HG03045 (cell line): ENCODE data around the gene SUOX.
"Not testable (repeated sequence)": the region's sequence is repeated elsewhere in the genome, so short reads cannot be mapped to it uniquely, and the experiment has no call there.

Source experiments
- ATAC-seq: cut with Tn5 transposase; IDR thresholded peaks from one replicate; pipeline ENCODE4 v1.9.1; 2021; ENCODE audit warnings: mild to moderate bottlenecking, moderate library complexity; ENCODE audit not compliant: unreplicated experiment

The SUOX gene

DNA sequence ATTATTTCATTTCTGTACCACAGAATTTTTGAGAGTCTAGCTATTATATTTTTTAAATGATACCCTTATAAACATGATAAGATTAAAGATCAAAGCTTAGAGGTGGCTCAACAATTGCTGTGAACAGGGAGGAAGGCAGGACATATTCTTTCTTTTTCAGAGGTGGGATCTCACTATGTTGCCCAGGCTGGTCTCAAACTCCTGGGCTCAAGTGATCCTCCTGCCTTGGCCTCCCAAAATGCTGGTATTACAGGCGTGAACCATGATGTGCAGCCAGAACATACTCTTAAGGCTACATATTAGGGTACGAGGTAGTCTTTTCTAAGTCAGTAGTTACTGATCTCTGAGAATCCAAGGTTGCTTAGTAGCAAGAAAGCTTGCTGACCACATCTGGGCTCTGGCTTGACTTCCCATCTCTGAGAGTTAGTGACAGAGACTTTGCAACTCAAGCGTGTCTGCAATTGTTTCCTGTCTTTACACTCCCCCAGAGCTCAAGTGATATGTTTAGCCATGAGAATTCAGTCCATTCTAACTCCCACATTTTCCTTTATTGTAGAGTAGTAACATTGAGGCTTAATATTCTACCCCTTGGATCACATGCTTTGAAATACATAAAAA is 14.6 kb upstream of the SUOX start:
- no peak for ATAC-seq

GRCh38 chr12:55983232-55983842 is 13.7 kb upstream of the SUOX start:
- ATAC-seq: no peak

- no peak for ATAC-seq
Measured at GRCh38 chr12:55984861-55985260, 12.2 kb upstream of the SUOX start.

GRCh38 chr12:55985341-55985740 is 11.7 kb upstream of the SUOX start:
- ATAC-seq: no peak

DNA sequence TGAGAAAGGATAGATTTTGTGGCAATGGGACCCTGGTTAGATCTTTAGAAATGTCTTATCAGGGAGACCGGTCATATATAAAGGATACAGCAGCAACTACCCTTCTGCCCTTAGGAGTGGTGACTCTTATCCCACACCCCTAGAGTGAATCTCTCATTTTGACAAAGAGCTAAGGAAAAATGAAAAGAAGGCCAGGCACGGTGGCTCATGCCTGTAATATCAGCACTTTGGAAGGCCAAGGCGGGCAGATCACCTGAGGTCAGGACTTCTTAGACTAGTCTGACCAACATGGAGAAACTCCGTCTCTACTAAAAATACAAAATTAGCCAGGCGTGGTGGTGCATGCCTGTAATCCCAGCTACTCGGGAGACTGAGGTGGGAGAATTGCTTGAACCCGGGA is 11.1 kb upstream of the SUOX start:
- ATAC-seq: not testable (repeated sequence)

- no peak for ATAC-seq
Measured at GRCh38 chr12:55991110-55991509, 6.0 kb upstream of the SUOX start.

- no peak for ATAC-seq
Measured at GRCh38 chr12:55993230-55993853, 3.7 kb upstream of the SUOX start.

DNA sequence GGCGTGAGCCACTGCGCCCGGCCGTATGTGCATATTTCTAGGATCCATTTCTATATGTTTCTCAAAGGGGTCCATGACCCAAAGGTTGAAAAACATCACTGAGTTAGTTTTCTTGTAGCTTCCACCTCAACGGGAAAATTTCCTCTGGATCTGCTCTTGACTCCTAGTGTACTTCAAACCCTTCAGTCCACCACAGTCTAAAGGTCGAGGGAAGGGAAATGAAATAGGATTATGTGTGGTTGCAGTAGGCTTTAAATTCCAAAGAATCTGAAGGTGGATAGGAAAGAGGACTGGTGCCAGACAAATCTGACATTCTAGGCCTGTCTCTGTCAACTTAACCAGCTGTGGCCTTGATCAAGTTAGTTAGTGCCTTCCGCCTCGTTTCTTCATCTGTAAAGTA is 1.7 kb upstream of the SUOX start:
- no peak for ATAC-seq

GRCh38 chr12:55996201-55996714 is 818 bp upstream of the SUOX start:
- ATAC-seq: no peak

DNA sequence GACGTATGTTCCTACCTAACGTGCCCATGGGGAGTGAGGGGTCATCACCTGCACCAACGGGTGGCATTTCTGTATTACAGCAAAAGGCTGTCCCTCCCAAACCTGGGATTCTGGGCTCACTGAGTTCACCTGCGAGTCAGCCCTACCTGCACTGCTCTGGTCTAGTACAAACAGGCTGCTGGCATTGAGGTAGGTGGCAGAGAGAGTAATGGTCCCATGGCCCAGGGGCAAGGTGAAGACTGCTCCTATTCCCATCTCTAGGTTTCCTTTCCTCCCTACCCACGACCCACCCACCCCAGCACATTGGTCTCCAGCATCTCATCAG is 421 bp downstream of the SUOX start:
- no peak for ATAC-seq

DNA sequence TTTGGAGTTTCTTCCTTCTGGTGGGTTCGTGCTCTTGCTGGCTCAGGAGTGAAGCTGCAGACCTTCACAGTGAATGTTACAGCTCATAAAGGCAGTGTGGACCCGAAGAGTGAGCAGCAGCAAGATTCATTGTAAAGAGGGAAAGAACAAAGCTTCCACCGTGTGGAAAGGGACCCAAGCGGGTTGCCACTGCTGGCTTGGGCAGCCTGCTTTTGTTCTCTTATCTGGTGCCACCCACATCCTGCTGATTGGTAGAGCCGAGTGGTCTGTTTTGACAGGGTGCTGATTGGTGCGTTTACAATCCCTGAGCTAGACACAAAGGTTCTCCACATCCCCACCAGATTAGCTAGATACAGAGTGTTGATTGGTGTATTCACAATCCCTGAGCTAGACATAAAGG is 2.4 kb downstream of the SUOX start:
- not testable (repeated sequence) for ATAC-seq

- not testable (repeated sequence) for ATAC-seq
Measured at GRCh38 chr12:55999999-56000540, 3.0 kb downstream of the SUOX start.

GRCh38 chr12:56001487-56002100 is 4.5 kb downstream of the SUOX start:
- no peak for ATAC-seq

- ATAC-seq: not testable (repeated sequence)
Measured at GRCh38 chr12:56003376-56003775, 6.3 kb downstream of the SUOX start.

DNA sequence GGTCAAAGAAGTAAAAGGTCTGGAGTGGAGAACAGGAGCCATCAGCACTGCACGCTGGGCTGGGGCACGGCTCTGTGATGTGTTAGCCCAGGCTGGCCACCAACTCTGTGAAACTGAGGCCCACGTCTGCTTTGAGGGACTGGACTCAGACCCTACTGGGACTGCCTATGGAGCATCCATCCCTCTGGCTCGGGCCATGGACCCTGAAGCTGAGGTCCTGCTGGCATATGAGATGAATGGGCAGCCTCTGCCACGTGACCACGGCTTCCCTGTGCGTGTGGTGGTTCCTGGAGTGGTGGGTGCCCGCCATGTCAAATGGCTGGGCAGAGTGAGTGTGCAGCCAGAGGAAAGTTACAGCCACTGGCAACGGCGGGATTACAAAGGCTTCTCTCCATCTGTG is 7.1 kb downstream of the SUOX start:
- no peak for ATAC-seq

- ATAC-seq: peak; percentile 40
Measured at GRCh38 chr12:56007564-56008559, 10.8 kb downstream of the SUOX start.

DNA sequence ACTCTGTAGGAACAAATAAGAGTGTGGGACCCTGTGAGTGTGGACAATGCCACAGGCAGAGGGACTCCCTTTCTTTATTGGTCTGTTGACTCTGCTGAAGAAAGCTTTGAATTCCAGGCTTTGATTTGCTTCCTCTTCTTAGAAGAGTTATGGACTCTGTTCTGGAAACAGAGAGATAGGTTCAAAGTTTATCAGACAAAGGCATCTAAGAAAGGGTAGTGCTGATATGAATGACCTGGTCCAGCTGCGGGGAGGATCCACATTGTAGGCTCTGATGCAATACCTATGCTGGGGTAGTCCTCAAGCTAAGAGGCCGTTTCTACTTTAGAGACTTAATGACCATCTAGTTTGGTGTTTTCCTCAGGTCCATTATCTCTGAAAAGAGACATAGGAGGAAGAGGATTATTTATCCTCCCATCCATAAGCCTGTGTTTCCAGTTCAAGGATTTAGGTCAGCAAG is 13.1 kb downstream of the SUOX start:
- no peak for ATAC-seq

DNA sequence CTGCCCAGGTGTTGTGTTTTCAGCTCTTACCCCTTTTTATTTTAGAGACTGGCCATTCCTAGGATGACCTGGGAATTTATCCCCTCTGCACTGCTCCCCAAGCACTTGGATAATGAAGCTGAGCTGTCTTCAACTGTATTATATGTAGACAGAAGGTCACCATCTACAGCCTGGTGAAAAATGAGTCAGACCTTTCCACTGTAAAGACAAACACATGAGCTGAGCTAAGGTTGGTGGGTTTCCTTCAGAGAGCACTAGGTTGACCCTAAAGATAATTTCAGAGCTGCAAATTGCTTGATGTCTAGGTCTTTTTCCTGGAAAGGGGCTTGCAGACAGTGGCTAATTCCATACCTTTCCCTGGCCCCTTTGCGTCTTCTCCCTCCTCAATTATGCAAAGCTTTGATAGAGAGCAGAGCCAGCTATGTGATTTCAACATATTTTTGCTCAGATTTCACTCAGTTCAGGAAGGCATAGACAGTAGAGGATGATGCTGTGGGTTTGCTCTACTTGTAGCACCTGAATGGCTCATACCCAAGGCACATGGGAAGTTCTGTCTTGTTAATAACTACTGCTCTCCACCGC is 14.5 kb downstream of the SUOX start:
- no peak for ATAC-seq

GRCh38 chr12:56013482-56013881 is 16.4 kb downstream of the SUOX start:
- ATAC-seq: no peak

GRCh38 chr12:56014205-56014604 is 17.1 kb downstream of the SUOX start:
- ATAC-seq: no peak
